ENCODE measurements around the gene ATP9A. TPM values are rescaled to one million over a fixed set of nuclear protein-coding genes. Genes with fewer than 3 reads are reported as not detected.

ATP9A gene
- total and polyA plus RNA-seq, 2 donors (not counting 1 experiment from before 2014, with no cell fraction given) = 23.3 to 96.3 TPM

DNA sequence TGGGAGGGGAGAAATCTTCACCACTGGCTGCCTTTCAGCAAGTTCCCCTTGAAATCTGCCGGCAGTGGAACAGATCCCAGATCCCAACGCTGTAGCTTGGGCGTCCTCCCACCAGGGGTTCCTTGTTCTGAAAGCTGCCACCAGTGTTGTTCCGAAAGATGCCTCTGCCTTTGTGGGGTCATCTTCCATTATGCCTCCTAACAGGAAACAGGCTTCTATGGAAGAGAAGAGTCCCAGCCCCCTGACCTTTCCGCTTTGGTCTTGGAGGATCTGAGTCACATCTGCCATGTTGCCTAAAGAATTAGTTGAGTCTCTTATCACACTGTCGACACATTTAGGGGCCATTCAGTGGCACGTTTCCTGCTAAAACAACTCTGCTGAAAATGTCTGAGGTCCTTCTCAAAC lies 168.2 kb downstream of the ATP9A start:
- no peaks in the 10 kb centered on the region for H3K4me1 ChIP-seq (ENCODE audit: control insufficient read depth, extremely low read depth, insufficient read depth, low read length)
- H3K27me3 ChIP-seq (ENCODE audit: control insufficient read depth, insufficient read depth, low read length) = no peaks in the 10 kb centered on the region
- no peaks in the 10 kb centered on the region for H4K20me1 ChIP-seq (ENCODE audit: control insufficient read depth, extremely low read depth, insufficient read depth, low read length)
- no peaks in the 10 kb centered on the region for H3K9me3 ChIP-seq (ENCODE audit: control insufficient read depth, insufficient read depth, low read depth, low read length)
- H3K4me2 ChIP-seq (ENCODE audit: extremely low read depth, insufficient read depth, low read length) = no peak overlapping the region
- no peak overlapping the region for H3K27ac ChIP-seq (ENCODE audit: insufficient read depth, low read length)
- TF ChIP-seq, protein P1, sequence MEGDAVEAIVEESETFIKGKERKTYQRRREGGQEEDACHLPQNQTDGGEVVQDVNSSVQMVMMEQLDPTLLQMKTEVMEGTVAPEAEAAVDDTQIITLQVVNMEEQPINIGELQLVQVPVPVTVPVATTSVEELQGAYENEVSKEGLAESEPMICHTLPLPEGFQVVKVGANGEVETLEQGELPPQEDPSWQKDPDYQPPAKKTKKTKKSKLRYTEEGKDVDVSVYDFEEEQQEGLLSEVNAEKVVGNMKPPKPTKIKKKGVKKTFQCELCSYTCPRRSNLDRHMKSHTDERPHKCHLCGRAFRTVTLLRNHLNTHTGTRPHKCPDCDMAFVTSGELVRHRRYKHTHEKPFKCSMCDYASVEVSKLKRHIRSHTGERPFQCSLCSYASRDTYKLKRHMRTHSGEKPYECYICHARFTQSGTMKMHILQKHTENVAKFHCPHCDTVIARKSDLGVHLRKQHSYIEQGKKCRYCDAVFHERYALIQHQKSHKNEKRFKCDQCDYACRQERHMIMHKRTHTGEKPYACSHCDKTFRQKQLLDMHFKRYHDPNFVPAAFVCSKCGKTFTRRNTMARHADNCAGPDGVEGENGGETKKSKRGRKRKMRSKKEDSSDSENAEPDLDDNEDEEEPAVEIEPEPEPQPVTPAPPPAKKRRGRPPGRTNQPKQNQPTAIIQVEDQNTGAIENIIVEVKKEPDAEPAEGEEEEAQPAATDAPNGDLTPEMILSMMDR (conservative IDR thresholded peaks at IDR 0.05 in 1 of 2, IDR thresholded peaks at IDR 0.05 in 1 of 2; ENCODE audit: low read depth in 1 of 2, low read length in 2 of 2) = no peak
- no peak for TF ChIP-seq EZH2 (IDR thresholded peaks at IDR 0.05; ENCODE audit: low read length, missing control alignments)
- no peak overlapping the region for H3K4me3 ChIP-seq (replicated peaks in 1 of 4; ENCODE audit: control extremely low read depth in 1 of 4, insufficient read depth in 1 of 4, low read depth in 3 of 4, low read length in 4 of 4)
- H3K9ac ChIP-seq (ENCODE audit: insufficient read depth, low read length) = no peak overlapping the region
- no peak overlapping the region for H2AFZ ChIP-seq (ENCODE audit: low read length)
- H3K79me2 ChIP-seq (ENCODE audit: control insufficient read depth, insufficient read depth, low read length) = no peaks in the 10 kb centered on the region
- no peak for DNase-seq (ENCODE audit: low read depth in 2 of 2)
- H3K36me3 ChIP-seq (ENCODE audit: control insufficient read depth, insufficient read depth, low read length) = peaks cover 1% of the 10 kb centered on the region

- Histone ChIP-seq H3K27me3 (ENCODE audit: control insufficient read depth, insufficient read depth, low read length) (no peaks in the 10 kb centered on the region), H3K4me2 (ENCODE audit: extremely low read depth, insufficient read depth, low read length) (no peak overlapping the region), H4K20me1 (ENCODE audit: control insufficient read depth, extremely low read depth, insufficient read depth, low read length) (no peaks in the 10 kb centered on the region), H2AFZ (ENCODE audit: low read length) (no peak overlapping the region), H3K27ac (ENCODE audit: insufficient read depth, low read length) (no peak overlapping the region), H3K36me3 (ENCODE audit: control insufficient read depth, insufficient read depth, low read length) (no peaks in the 10 kb centered on the region), H3K9me3 (ENCODE audit: control insufficient read depth, insufficient read depth, low read depth, low read length) (no peaks in the 10 kb centered on the region), H3K4me3 (replicated peaks in 1 of 4; ENCODE audit: control extremely low read depth in 1 of 4, insufficient read depth in 1 of 4, low read depth in 3 of 4, low read length in 4 of 4) (no peak overlapping the region), H3K79me2 (ENCODE audit: control insufficient read depth, insufficient read depth, low read length) (no peaks in the 10 kb centered on the region), H3K4me1 (ENCODE audit: control insufficient read depth, extremely low read depth, insufficient read depth, low read length) (peaks cover 4% of the 10 kb centered on the region), H3K9ac (ENCODE audit: insufficient read depth, low read length) (no peak overlapping the region)
- no peak for DNase-seq (ENCODE audit: low read depth in 2 of 2)
- TF ChIP-seq EZH2 (IDR thresholded peaks at IDR 0.05; ENCODE audit: low read length, missing control alignments) = no peak
- TF ChIP-seq, protein P1 (conservative IDR thresholded peaks at IDR 0.05 in 1 of 2, IDR thresholded peaks at IDR 0.05 in 1 of 2; ENCODE audit: low read depth in 1 of 2, low read length in 2 of 2) = no peak
These were observed 169.6 kb downstream of the ATP9A start for GRCh38 chr20:51598556-51598955.

- H2AFZ ChIP-seq (ENCODE audit: low read length) = no peak overlapping the region
- no peak overlapping the region for H3K4me2 ChIP-seq (ENCODE audit: extremely low read depth, insufficient read depth, low read length)
- TF ChIP-seq, protein P1 (conservative IDR thresholded peaks at IDR 0.05 in 1 of 2, IDR thresholded peaks at IDR 0.05 in 1 of 2; ENCODE audit: low read depth in 1 of 2, low read length in 2 of 2) = no peak
- no peak for TF ChIP-seq EZH2 (IDR thresholded peaks at IDR 0.05; ENCODE audit: low read length, missing control alignments)
These were observed 170.6 kb downstream of the ATP9A start for GRCh38 chr20:51597389-51598231.

More at GRCh38 chr20:51597389-51598231, 170.6 kb downstream of the ATP9A start:
- no peaks in the 10 kb centered on the region for H3K79me2 ChIP-seq (ENCODE audit: control insufficient read depth, insufficient read depth, low read length)
- H3K4me1 ChIP-seq (ENCODE audit: control insufficient read depth, extremely low read depth, insufficient read depth, low read length) = peaks cover 4% of the 10 kb centered on the region
- H3K4me3 ChIP-seq (replicated peaks in 1 of 4; ENCODE audit: control extremely low read depth in 1 of 4, insufficient read depth in 1 of 4, low read depth in 3 of 4, low read length in 4 of 4) = no peak overlapping the region
- no peak overlapping the region for H3K9ac ChIP-seq (ENCODE audit: insufficient read depth, low read length)
- no peak for DNase-seq (ENCODE audit: low read depth in 2 of 2)
- H3K9me3 ChIP-seq (ENCODE audit: control insufficient read depth, insufficient read depth, low read depth, low read length) = no peaks in the 10 kb centered on the region
- no peak overlapping the region for H3K27ac ChIP-seq (ENCODE audit: insufficient read depth, low read length)
- H4K20me1 ChIP-seq (ENCODE audit: control insufficient read depth, extremely low read depth, insufficient read depth, low read length) = no peaks in the 10 kb centered on the region
- no peaks in the 10 kb centered on the region for H3K36me3 ChIP-seq (ENCODE audit: control insufficient read depth, insufficient read depth, low read length)
- no peaks in the 10 kb centered on the region for H3K27me3 ChIP-seq (ENCODE audit: control insufficient read depth, insufficient read depth, low read length)
